LNCAP (cell line): Measurements from ENCODE around the gene PDZD4.

ENCODE experiments used
- TF ChIP-seq, protein P1 (sequence below): fragments of 450-650 bp; IDR thresholded peaks from 2 replicates; pipeline ENCODE4 v1.5.1; 2017; ENCODE audit warnings: mild to moderate bottlenecking

The PDZD4 gene

DNA sequence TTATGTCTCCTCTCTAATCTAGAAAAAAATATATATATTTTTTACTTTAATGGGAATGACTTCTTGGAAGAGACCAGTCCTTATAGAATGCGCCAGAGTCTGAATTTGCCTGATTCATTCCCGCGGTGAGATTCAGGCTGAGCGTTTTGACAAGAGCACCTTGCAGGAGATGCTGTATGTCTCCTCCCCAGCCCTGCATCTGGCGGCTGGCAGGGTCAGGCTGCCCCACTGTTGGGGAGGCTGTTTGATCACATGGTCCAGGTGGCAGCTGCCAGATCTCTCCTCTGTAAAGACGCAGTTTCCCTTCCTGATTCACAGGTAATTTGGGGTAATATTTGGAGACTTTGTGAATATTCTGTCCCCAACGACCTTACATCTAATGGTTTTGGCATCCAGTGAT is 9.7 kb downstream of the PDZD4 start:
- TF ChIP-seq, protein P1, sequence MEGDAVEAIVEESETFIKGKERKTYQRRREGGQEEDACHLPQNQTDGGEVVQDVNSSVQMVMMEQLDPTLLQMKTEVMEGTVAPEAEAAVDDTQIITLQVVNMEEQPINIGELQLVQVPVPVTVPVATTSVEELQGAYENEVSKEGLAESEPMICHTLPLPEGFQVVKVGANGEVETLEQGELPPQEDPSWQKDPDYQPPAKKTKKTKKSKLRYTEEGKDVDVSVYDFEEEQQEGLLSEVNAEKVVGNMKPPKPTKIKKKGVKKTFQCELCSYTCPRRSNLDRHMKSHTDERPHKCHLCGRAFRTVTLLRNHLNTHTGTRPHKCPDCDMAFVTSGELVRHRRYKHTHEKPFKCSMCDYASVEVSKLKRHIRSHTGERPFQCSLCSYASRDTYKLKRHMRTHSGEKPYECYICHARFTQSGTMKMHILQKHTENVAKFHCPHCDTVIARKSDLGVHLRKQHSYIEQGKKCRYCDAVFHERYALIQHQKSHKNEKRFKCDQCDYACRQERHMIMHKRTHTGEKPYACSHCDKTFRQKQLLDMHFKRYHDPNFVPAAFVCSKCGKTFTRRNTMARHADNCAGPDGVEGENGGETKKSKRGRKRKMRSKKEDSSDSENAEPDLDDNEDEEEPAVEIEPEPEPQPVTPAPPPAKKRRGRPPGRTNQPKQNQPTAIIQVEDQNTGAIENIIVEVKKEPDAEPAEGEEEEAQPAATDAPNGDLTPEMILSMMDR = no peak

DNA sequence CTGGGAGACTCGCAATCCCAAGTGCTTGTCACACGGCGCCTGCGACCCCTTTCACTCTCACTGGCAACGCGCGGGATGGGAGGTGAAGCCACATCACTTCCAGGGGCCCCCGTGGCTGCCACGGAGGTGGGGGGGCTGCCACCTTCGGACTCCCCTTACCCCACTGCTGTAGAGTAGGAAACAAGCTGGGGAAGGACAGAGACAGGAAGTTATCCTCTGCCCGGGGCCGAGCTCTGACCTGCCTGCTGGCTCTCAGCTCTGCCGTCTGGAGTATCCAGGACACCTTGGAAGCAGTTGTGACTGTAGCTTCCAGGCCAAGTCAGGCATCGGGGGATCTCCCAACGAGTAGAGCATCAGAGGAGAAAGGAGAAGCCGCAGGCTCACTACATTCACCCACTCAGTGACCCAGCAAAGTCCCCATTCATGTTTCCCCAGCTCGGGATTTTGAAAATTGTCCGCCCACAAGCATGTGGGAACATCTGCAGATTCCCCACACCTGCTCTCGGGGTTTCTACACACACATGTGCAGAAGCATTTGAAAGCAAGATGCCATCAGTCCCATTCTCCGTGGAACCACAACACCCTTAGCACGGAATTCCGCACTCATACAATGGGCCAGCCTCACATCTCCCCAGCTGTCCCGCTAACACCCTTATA is 10.8 kb downstream of the PDZD4 start:
- TF ChIP-seq, protein P1 = no peak

DNA sequence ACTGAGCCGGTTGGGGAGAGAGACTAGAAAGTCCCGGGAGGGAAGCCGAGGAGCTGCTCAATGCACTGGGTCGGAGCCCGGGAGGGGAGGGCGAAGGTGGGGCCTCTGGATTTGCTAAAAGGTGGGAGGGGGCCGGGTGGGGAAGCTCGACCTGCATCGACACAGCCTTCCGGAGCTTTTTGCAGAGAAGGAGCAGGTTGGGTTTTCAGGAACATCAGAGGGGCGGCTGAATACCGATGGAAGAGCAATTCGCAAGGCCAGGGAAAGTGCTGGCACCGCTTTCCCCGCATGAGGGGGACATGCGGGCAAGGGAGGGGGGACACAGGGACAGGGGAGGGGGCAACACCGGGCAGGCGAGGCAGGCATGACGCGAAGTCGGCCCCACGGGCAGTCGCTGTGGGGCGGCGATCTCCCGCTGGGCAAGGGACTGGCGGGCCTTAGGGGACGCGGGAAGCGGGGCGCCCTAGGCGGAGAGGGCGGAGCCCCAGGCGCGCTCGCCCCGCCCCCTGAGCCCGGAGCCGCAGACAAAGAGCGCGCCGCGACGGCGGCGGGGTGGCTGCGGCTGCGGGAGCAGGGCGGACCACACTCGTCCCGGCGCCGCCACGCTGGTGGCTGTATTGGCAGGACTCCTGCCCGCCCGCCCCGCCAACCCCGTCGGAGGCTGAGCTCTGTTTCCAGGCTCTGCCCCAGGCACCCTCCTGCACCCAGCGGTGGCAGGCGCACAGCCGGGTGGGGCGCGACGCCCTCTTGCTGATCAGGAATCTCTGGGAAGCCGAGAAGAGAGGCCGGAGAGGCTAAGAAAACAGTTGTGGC is 11.6 kb downstream of the PDZD4 start:
- TF ChIP-seq, protein P1 = no peak

DNA sequence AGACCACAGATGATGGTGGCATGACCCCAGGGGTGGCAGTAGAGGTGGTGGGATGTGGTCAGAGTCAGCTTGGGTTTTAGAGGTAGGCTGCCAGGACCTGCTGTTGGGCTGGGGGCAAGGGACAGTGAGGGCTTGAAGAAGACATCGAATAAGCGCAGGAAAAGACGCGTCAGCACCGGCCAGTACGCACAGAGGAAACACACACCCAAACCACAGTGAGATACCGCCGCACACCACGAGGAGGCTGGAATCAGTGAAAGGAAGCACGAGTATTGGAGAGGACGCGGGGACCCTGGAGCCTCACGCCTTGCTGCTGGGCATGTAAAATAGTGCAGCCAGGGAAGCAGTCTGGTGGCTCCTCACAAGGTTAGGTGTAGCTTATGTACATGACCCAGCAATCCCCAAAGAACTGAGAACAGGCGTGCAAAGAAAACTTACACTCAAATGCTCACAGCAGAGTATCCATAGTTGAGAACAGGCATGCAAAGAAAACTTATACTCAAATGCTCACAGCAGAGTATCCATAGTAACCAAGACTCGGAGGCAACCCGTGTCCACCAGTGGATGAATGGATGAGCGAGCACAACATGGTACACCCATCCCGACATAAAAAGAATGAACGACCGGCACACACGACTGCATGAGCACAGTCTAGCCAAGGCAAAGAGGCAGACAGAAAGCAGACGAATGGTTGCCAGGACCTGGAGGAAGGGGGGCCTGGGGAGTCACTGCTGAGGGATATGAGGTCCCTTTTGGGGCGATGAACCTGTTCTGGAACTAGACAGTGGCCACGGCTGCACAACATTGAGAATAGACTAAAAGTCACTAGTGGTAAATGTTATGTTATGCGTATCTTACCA is 13.3 kb downstream of the PDZD4 start:
- TF ChIP-seq, protein P1 = no peak

DNA sequence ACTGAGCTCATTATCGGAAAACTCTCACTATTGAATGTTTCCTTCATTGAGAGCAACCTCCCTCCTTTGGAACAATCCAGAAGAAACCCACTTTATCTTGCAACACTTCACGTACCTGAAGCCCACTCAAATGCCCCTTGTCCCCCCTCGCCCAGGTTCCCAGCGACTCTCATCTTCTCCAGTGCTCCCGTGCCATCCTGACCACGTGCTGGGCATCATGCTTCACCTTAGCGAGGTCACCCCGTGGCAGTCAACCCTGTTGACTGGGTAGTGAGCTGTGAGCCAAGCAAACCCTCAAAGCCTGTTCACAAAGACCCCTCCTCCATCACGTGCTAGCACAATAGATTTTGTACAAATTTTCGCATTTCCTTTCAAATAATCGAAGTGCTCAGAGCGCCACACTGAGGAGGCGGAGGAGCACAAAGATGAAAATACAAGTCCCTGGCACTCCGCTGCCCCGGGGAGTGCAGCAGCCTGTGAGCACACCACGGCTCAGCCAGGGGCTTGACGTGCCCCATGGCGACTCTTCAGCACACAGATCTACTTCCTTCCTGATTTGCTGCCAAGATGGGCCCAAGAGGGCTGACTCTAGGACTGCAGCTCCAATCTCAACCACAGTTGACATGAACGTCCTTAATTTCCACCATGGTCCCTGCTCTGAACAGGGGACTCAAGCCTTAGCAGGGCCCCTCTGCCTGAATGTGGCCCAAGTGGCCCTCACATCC is 15.6 kb downstream of the PDZD4 start:
- TF ChIP-seq, protein P1 = no peak

DNA sequence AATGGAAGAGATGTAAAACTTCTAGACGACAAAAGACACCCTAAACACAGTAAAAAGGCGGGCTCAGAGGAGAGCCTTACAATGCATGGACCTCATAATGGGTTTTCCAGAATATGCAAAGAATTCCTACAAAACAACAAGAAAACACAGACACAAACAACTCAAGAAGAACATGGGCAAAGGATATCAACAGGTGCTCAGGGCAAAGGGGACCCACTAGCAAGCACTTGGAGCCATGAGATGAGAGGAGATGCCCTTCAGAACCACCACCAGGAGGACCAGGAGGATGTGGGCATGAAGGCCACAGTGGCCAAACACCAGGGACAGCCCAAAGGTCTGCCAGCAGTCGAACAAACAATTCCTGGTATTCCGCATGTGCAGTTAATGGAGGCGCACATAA is 17.2 kb downstream of the PDZD4 start:
- TF ChIP-seq, protein P1 = no peak

DNA sequence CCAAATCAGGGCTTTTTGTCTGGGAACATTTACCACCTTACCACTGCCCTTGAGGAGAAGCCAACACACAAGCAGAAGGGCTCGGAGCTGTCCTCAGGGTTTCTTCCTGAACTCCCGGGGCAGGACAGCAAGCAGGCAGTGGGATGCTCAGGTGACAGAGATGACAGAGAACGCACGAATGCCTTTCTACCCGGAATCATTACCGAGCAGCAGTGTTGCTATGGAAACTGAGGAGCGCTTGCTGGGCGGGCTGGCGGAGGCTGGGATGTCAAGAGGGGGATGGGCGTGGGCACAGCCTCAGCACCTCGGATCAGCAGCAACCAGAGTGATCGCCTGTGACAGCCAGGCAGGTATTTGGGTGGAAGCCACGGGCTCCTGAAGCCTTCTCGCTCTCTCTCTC is 18.1 kb downstream of the PDZD4 start:
- TF ChIP-seq, protein P1 = no peak
